Inflammatory macrophage treated with lipopolysaccharide for 4 hours (primary cell): ENCODE data around the gene OLFML3.

Experiments
- DNase-seq: peaks from one replicate; pipeline ENCODE4 v3.0.0-alpha.2; 2020

Gene OLFML3

DNA sequence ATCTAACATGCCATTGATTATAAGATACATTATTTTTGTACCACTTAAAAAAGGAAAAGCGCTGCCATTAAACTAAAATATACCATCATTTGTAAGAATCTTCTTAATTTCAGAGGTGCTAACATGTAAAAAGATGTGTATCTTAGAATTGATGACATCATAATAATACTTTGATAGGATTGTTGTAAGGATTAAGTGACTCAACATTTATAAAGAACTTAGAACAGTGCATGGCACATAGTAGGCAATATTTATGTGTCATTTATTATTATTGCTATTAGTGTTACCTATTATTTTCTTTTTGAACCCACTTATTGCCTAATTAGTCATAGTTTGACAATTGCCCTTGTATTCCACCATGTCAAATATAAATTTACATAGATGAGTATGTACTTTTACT, 28.4 kb upstream of the OLFML3 start:
- DNase-seq, result no peak

DNA sequence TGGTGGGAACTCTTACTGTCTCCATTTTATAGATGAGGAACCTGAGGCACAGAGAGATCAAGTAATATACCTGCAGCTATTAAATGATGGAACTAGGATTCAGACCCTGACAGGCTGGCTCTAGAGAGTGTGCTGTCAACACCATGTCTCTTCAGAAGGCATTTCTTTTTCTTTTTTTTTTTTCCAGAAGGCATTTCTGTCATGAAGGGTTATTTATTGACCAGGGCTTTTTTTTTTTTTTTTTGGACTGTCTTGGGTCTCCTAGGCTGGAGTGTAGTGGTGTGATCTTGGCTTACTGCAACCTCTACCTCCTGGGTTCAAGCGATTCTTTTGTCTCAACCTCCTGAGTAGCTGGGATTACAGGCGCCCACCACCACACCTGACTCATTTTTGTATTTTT, 27.6 kb upstream of the OLFML3 start:
- no peak for DNase-seq

DNA sequence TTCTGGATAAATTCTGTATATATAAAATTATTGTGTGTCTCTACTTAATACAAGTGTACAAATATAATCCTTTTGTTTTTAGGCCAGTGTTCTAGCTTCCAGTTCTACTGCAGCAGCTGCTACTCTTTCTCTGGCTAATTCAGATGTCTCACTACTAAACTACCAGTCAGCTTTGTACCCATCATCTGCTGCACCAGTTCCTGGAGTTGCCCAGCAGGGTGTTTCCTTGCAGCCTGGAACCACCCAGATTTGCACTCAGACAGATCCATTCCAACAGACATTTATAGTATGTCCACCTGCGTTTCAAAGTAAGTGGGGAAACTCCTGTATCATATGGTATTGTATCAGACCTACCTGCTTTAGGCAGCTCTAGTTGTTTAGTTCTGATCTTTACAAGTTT, 21.3 kb upstream of the OLFML3 start:
- no peak for DNase-seq

DNA sequence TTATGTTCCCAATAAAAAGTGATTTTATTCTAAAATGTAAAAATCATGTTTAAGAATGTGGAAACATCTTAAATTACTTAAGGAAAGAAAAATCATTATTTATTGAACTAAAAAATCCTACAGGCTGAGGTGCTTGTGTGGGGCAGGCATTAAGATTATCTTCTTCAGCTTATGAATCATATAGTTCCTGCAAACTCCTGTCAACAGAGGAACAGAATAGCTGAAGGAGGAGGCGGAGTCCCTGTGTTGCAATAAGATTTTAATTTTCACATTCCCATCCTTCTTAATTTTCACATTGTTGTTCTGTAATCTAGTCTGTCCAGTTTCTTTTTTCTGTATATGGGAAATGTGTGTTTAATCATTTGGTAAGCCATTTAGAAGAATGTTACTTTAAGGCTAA, 20.6 kb upstream of the OLFML3 start:
- peak; percentile 41 for DNase-seq

DNA sequence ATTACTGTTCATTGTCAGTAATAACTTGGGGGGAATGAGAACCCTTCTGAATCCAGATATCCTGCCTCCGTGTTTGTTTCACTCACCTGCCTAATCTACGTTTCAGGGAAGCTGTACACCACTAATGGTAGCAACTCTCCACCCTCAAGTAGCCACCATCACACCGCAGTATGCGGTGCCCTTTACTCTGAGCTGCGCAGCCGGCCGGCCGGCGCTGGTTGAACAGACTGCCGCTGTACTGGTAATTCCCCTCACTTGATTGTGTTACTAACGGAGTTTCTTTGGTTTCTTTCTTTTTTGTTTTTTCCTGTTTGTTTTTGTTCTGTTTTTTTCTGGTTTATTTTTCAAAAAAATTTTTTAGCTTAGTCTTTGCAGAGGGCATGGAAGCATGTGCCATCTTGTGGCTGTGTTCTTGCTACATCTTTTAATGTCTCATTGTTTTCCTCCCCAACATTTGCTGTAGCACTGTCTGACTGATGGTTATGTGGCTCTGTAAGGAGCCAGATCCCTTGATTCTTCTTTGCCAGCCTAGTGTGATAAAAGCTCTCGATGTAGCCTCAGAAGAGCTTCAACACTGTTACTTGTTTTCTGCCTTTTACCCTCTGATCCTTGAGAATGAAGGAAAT, 15.9 kb upstream of the OLFML3 start:
- no peak for DNase-seq

DNA sequence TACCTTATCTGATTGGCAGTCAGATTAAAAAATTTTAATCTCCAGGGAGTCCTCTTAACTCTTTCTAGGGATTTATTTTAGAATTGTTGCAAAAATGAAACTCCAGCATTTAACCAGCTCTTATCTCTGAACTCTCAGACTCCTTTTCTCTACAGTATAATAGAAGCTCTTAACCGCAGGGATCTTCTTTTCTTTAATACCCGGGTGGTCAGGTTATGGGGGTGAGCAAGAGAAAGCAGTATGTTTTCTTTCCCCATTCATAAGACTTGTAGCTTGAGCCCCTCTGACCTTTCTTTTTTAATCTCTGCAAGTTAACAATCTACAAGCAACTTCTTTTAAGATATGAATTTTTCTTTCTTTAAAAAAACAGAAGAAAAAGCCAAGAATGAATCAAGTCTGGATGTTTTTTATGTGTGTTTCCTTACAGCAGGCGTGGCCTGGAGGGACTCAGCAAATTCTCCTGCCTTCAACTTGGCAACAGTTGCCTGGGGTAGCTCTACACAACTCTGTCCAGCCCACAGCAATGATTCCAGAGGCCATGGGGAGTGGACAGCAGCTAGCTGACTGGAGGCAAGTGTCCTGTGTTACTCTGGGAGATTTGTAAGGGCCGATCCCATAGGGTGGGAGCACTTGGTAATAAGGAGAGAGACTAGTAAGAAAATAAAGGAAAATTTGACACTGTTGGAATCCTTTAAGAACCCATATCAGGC, 13.4 kb upstream of the OLFML3 start:
- no peak for DNase-seq

DNA sequence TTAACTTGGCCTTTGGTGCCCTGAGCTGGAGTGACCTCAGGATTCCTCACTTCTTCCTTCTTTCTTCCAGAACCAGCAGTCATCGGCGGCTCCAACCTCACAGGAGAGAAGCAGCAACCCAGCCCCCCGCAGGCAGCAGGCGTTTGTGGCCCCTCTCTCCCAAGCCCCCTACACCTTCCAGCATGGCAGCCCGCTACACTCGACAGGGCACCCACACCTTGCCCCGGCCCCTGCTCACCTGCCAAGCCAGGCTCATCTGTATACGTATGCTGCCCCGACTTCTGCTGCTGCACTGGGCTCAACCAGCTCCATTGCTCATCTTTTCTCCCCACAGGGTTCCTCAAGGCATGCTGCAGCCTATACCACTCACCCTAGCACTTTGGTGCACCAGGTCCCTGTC, 6.3 kb upstream of the OLFML3 start:
- DNase-seq, result no peak

DNA sequence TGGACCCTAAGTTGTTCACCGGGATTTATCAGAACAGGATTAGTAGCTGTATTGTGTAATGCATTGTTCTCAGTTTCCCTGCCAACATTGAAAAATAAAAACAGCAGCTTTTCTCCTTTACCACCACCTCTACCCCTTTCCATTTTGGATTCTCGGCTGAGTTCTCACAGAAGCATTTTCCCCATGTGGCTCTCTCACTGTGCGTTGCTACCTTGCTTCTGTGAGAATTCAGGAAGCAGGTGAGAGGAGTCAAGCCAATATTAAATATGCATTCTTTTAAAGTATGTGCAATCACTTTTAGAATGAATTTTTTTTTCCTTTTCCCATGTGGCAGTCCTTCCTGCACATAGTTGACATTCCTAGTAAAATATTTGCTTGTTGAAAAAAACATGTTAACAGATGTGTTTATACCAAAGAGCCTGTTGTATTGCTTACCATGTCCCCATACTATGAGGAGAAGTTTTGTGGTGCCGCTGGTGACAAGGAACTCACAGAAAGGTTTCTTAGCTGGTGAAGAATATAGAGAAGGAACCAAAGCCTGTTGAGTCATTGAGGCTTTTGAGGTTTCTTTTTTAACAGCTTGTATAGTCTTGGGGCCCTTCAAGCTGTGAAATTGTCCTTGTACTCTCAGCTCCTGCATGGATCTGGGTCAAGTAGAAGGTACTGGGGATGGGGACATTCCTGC, 3.9 kb upstream of the OLFML3 start:
- DNase-seq, result peak; percentile 72

DNA sequence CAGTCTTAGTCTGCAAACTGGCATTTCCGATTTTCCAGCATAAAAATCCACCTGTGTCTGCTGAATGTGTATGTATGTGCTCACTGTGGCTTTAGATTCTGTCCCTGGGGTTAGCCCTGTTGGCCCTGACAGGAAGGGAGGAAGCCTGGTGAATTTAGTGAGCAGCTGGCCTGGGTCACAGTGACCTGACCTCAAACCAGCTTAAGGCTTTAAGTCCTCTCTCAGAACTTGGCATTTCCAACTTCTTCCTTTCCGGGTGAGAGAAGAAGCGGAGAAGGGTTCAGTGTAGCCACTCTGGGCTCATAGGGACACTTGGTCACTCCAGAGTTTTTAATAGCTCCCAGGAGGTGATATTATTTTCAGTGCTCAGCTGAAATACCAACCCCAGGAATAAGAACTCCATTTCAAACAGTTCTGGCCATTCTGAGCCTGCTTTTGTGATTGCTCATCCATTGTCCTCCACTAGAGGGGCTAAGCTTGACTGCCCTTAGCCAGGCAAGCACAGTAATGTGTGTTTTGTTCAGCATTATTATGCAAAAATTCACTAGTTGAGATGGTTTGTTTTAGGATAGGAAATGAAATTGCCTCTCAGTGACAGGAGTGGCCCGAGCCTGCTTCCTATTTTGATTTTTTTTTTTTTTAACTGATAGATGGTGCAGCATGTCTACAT, 2.5 kb upstream of the OLFML3 start:
- DNase-seq, result peak; percentile 19

DNA sequence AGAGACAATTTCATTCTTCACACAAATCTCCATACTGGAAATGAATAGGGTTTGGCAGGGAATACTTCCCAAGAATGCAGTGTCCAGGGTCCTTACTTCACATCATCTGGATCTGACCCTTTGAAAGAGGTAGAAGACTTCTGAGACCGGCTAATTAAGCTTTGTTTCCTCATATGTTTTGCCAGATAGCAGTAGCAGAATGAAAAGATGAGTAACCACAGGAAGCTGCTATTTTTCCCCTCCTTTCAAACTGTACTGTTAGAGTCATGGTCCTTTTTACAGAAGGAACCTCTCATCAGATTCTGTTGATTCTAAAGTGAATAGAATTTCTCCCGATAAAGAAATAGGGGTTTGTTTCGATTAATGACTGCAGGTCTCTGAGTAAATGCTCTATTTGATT, 1.4 kb upstream of the OLFML3 start:
- DNase-seq, result peak; percentile 15

DNA sequence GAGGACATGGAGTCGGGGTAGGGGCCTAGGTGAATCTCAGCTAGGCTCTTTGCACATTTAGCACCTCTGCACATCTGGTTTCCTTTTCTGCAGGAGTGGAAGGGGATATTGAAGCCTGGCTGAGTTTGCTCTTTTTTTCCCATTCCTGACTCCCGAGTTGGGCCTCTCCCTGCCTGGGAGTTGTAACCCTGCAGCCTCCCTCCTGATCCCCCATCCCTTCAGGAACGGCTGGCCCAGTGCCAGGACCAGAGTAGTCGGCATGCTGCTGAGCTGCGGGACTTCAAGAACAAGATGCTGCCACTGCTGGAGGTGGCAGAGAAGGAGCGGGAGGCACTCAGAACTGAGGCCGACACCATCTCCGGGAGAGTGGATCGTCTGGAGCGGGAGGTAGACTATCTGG, 836 bp downstream of the OLFML3 start:
- no peak for DNase-seq

DNA sequence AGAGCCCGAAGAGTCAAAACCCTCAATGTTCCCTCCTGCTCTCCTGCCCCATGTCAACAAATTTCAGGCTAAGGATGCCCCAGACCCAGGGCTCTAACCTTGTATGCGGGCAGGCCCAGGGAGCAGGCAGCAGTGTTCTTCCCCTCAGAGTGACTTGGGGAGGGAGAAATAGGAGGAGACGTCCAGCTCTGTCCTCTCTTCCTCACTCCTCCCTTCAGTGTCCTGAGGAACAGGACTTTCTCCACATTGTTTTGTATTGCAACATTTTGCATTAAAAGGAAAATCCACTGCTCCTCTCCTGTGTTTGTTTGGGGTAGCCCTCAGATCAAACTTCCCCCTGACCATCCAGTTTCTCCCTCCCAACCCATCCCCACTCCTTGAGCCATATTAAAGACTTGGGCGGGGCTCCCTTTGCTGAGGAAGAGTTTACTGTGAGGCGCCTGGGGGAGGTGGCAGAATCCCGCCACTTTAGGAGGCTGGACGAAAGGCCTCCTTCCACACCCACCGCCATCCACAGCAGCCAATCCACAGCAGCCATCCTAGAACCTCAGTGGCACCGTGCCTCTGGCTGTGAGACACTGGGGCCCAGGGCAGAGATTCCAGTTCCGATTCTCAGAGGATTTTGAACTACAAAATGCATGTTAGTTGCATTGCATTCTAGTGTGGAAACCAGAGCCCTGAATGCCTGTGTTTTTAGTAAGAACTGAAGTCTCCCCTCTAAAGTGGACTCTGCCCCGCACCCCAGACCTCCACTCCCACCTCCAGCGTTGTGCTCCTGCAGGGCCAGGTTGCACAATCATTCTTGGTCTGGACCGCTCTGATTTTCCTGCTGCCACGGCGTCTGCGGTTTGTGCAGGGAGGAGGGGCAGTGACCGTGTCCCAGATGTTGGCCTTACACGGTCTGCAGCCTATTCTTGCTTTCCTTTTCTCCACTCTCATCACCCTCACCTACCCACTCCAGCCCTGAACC, 3.0 kb downstream of the OLFML3 start:
- peak; percentile 10 for DNase-seq

DNA sequence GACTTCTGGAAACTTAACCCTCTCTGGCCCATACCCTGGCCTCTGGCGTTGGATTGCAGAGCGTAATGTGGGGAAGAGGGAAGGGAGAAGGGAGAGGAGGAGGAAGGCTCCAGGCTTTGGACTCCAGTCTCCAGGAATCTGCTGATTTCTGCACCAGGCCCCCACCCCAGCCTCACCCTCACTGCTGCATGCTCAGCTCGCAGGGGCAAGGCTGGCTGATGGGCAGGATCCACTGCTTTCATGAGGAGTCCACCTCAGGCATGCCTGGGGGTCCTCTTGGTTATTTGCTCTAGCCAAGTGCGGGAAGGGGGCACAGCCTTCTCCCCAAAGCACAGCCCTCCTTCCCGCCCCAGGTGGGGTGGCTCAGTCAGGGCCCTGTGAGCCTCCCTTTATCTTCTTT, 3.7 kb downstream of the OLFML3 start:
- DNase-seq, result no peak

DNA sequence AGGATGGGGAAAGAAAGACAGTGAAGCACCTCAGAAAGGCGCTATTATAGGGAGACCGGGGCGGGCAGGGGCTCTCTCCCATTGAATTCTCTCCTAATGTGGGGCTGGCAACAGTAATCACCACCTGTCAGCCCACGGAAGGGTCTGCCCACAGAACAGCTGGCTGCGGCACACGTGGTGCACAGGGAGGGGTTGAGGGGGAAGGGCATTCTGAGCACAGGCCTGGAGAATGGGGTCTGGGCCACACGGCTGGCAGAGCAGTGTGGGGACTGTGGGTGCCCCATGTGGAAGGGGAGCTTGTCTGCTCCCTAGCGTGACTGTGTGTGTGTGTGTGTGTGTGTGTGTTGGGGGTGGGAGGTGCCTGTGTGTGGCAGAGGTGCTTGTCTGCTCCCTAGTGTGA, 4.1 kb downstream of the OLFML3 start:
- no peak for DNase-seq

DNA sequence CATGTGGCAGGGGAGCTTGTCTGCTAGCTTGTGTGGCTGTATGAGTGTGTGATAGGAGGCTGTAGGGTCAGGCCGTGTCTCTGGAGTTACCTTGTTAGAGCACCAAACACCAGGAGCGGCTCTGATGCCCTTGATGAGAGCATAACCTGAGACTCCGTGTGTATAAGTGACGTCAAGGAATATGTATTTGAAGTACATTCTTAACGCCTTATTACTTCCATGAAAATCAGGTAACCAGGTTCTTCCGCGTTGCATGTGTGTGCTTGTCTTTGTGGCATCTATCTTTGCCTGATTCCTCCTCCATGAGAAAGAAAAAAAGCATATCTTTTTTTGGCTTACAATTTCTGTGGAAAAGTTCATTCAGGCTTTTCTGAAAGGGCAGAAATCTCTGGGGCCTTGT, 4.6 kb downstream of the OLFML3 start:
- no peak for DNase-seq

DNA sequence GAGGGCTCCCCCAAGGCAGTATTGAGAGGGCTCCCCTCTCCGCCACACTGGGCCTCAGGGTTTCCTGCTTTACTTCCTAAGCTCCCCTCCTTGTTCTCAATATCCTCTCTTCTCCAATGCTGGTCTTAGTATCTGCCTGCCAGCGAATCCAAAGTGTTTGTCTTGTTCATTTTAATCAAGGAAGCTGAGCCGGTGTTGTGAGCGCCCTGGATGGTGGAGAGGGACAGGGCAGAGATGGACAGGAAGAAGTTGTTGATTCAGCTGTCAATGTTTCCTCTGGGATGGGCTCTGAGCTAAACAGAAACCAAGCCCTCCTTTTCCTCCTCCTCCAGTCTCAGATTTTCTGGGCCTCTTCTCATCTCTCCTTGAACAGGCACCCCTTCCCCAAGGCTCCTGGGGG, 5.4 kb downstream of the OLFML3 start:
- DNase-seq, result no peak

DNA sequence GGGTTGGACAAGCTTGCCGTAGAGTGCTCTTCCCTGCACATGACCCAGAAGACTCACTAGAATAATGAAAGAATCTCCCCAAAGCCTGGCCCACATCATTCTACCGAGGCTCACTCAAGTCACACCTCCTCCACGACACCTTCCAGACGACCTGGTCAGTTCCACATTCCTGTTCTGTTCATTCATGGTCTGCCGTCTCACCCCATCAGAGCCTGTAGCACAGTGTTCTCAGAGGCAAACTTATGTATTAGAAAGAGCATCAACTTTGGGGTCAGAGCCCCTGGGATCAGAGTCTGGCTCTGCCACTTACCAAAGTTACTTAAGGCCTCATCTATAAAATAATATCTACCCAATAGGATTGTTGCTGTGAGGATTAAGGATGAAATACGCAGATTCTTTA, 7.5 kb downstream of the OLFML3 start:
- DNase-seq, result no peak

DNA sequence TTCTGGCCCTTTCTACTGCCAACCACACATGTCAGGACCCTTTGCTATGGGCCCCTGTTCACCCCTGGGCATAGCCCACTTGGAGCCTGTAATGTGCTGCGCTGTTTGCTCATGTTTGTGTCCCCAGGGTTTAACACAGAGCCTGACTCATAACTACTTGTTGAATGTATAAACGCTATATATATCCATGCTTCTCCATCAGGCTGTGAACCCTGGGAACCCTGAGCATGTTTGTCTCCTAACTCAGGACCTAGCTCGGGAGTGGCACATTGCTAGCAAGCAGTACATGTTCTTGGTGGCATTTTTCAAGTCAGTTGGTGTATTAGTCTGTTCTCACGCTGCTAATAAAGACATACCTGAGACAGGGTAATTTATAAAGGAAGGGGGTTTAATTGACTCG, 8.0 kb downstream of the OLFML3 start:
- no peak for DNase-seq

DNA sequence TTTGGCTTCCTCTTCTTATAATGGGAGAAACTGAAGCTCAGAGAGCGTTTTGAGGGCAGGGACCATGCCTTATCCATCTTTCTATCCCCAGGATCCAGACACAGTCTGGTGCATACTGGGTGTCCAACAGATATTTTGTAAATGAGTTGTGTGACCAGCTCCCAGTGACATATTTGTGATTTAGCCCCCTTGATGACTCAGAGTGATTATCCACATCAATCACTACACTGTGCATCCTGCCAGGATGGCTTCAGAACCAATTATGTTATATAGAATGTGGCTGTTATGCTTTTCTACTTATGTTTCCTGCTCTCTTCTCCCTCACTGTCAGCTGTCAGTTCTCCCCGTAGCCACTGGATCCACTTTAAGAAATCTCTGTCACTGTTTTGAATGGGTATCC, 11.3 kb downstream of the OLFML3 start:
- no peak for DNase-seq

DNA sequence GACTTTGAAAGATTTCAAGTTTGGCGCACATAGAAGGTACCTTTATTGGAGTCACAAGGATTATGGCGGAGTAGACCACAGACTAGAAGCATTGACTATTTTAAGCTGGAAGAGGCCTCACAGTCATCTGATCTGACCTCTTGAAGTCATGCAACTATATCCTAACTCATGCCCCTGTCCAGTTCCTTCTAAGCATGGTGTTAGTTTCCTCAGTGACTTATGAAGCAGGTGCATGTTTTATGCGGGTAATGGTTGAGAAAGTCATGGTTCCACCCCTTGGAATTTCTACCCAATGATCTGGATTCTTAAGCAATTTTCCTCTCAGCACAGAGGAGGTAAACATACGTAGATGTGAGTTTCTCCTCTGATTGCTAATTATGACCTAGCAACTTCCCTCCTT, 11.7 kb downstream of the OLFML3 start:
- no peak for DNase-seq

DNA sequence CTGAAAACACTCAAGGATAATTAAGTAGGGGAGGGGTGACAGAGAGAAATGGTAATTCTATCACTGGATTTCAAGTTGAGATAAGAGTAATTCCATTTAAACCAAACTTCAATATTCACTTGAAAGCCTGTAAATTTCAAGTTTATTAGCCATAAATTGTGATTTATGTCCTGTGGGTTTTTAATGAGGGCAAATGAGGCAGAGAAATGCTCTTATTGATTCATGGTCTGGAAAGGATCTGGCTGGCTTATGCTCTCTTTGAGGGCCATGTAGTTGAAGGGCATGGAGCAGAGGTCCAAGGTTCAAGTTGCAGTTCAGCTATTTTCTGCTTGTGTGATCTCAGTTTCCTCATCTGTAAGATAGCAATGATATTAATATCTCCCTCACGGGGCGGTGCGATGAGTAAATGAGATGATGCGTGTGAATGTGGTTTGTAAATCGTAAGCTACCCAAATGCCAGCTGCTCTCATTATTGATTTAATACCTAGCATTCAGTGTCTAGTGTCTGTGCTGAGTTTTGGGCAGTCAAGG, 12.3 kb downstream of the OLFML3 start:
- no peak for DNase-seq

DNA sequence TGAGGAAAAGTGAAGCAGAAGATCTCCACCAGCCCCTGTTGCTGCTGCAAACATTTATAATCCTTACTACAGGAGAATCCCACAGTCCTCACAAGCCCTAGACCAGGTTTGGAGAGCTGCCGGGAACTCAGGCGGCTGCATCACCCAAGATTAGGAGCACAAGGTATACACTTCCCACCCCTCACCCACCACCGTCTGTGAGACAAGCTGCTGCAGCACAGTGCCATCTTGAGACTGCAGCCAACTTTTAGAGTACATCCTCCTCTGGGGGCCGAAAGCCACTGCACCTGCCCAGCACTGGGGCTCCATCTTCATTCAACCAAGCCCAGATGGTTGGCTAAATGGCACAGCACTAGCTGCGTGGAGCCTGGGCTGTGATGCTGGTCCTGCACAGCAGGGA, 13.8 kb downstream of the OLFML3 start:
- no peak for DNase-seq
